ENCODE data around the gene SHC1. TPM values are rescaled to one million over a fixed set of nuclear protein-coding genes. Genes with fewer than 3 reads are reported as not detected.

Gene SHC1
- total RNA-seq, 2 experiments from 2014 or later, result 59.9 to 60.0 TPM

DNA sequence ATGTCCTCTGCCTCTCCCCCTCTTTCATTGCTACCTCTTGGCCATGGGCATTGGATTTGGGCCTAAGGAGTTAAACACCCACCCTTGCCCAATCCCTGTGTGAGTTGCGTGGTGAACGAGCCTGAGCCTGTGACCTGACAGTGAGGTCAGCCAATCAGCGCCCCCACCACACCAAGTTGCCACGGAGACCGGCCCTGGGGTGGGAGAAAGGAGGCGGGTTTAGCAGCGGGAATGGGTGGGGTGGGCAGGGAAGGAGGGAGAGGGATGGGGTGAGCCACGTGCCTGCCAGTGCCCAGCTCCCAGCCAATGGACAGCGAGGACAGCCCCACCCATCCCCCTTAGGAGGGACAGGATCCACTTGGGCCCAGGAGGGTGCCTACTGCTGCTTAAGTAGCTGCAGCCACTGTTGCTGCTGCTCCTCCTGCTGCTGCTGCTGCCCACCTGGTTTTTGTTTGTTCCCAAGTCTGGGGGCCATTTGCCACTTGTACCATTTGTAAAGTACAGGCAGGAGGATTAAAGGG lies 41.5 kb upstream of the SHC1 start:
- Histone ChIP-seq H3K27ac (ENCODE audit: low read depth in 1 of 2, low read length in 2 of 2) (peak overlapping the region; percentile 87 to 88), H3K9me3 (ENCODE audit: control insufficient read depth in 1 of 2, insufficient read depth in 1 of 2, low read length in 2 of 2) (no peaks in the 10 kb centered on the region), H3K36me3 (ENCODE audit: insufficient read depth, low read length) (peaks cover 48% of the 10 kb centered on the region), H3K4me1 (ENCODE audit: insufficient read depth, low read length) (peaks cover 99% of the 10 kb centered on the region), H3K4me3 (ENCODE audit: low read length) (peak overlapping the region; percentile 89), H3K27me3 (ENCODE audit: control insufficient read depth in 1 of 2, insufficient read depth in 2 of 2, low read length in 2 of 2) (no peaks in the 10 kb centered on the region)
- TF ChIP-seq, protein P1, sequence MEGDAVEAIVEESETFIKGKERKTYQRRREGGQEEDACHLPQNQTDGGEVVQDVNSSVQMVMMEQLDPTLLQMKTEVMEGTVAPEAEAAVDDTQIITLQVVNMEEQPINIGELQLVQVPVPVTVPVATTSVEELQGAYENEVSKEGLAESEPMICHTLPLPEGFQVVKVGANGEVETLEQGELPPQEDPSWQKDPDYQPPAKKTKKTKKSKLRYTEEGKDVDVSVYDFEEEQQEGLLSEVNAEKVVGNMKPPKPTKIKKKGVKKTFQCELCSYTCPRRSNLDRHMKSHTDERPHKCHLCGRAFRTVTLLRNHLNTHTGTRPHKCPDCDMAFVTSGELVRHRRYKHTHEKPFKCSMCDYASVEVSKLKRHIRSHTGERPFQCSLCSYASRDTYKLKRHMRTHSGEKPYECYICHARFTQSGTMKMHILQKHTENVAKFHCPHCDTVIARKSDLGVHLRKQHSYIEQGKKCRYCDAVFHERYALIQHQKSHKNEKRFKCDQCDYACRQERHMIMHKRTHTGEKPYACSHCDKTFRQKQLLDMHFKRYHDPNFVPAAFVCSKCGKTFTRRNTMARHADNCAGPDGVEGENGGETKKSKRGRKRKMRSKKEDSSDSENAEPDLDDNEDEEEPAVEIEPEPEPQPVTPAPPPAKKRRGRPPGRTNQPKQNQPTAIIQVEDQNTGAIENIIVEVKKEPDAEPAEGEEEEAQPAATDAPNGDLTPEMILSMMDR (IDR thresholded peaks at IDR 0.05), result no peak
- POLR2A ChIA-PET, result interaction anchor here (0.6 to 10.7 kb wide), 12 partner anchors 9 to 123 kb away, joined by 3 to 189 read pairs (median 4); partner anchors contain the start of genes CKS1B, FLAD1, PBXIP1 and ZBTB7B
- H3K4me3 Mint-ChIP-seq, result peak overlapping the region; percentile 91
- ATAC-seq (ENCODE audit: poor library complexity) (no peak), DNase-seq (peak in 4 of 14 experiments; percentile 42 to 58 (median 51))
- peaks cover 48% of the 10 kb centered on the region for H3K36me3 Mint-ChIP-seq (ENCODE audit: low read depth)
- H3K27ac Mint-ChIP-seq, result peak overlapping the region; percentile 92
- H3K4me1 Mint-ChIP-seq (ENCODE audit: low read depth), result peaks cover 80% of the 10 kb centered on the region
- CTCF ChIA-PET, result interaction anchor here (1.0 to 1.6 kb wide), 4 partner anchors 9 to 57 kb away, joined by 3 to 5 read pairs (median 3); no protein-coding TSS in a partner anchor
- no peaks in the 10 kb centered on the region for H3K9me3 Mint-ChIP-seq
- no peaks in the 10 kb centered on the region for H3K27me3 Mint-ChIP-seq
- intact Hi-C loops (cut with DNase I, micrococcal nuclease), result no loop called here

DNA sequence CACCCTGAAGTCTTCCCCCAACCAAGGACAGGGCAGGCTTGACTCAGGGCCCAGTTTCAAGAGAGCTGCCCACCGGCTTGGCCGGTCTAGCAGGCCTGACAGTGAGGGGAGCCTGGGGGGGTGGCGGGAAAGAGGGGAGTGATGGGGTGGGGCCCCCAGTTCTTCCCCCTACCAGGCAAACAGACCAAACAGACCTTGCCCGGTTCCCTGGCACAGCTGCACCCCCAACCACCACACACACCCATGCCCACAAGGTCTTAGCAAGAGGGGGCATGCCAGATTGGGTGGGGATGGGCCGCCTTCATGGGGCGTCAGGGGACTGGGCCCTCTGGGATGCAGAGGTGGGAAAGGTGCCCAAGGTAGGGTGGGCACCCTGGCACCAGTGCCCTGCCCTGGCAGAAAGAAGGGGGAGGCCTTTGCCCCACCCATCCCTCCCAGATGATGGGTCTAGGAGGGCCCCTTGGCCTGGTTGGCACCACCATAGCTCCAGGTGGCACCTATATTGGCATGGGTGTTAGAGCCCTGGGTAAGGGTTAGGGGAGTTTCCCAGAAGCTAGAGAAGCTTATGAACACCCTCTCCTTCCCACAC lies 41.0 kb upstream of the SHC1 start:
- peak overlapping the region; percentile 89 for H3K4me3 ChIP-seq (ENCODE audit: low read length)
- TF ChIP-seq, protein P1 (IDR thresholded peaks at IDR 0.05), result no peak
- no peaks in the 10 kb centered on the region for H3K27me3 ChIP-seq (ENCODE audit: control insufficient read depth in 1 of 2, insufficient read depth in 2 of 2, low read length in 2 of 2)
- POLR2A ChIA-PET, result interaction anchor here (1.1 to 10.7 kb wide), 7 partner anchors 12 to 124 kb away, joined by 3 to 189 read pairs (median 5); partner anchors contain the start of genes CKS1B, FLAD1, PBXIP1 and SHC1
- peaks cover 42% of the 10 kb centered on the region for H3K36me3 ChIP-seq (ENCODE audit: insufficient read depth, low read length)
- H3K9me3 Mint-ChIP-seq, result no peaks in the 10 kb centered on the region
- intact Hi-C loops (cut with DNase I, micrococcal nuclease), result no loop called here
- peak overlapping the region; percentile 87 to 88 for H3K27ac ChIP-seq (ENCODE audit: low read depth in 1 of 2, low read length in 2 of 2)
- CTCF ChIA-PET, result interaction anchor here (1.2 to 1.5 kb wide), 2 partner anchors 8 to 13 kb away, joined by 3 to 5 read pairs; no protein-coding TSS in a partner anchor
- peak overlapping the region; percentile 91 for H3K4me3 Mint-ChIP-seq
- DNase-seq, result no peak
- ATAC-seq (ENCODE audit: poor library complexity), result no peak
- H3K27me3 Mint-ChIP-seq, result no peaks in the 10 kb centered on the region
- peak overlapping the region; percentile 92 for H3K27ac Mint-ChIP-seq
- H3K4me1 ChIP-seq (ENCODE audit: insufficient read depth, low read length), result peaks cover 99% of the 10 kb centered on the region
- H3K4me1 Mint-ChIP-seq (ENCODE audit: low read depth), result peaks cover 81% of the 10 kb centered on the region
- peaks cover 47% of the 10 kb centered on the region for H3K36me3 Mint-ChIP-seq (ENCODE audit: low read depth)
- H3K9me3 ChIP-seq (ENCODE audit: control insufficient read depth in 1 of 2, insufficient read depth in 1 of 2, low read length in 2 of 2), result no peaks in the 10 kb centered on the region

DNA sequence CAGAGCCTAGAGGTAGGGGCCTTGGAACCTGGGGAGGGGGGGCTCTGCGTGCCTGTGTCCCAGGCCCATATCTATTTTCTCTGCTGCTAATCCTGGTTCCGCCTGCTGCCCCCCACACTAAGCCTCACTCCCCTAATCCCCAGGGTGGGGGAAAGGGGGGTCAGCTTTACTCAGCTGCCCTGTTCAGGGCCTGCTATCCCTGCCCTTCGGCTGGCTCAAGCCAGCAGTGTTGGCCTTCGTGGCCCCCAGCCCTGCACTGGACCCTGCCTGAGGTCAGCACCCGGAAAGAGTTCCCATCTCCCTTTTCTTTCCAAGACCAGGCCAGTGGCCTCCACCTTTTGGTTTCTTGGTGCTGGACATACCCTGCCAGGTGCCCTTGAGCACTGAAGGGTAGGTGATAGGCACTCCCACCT lies 40.5 kb upstream of the SHC1 start:
- Histone ChIP-seq H3K27me3 (ENCODE audit: control insufficient read depth in 1 of 2, insufficient read depth in 2 of 2, low read length in 2 of 2) (no peaks in the 10 kb centered on the region), H3K27ac (ENCODE audit: low read depth in 1 of 2, low read length in 2 of 2) (peak overlapping the region; percentile 87 to 88), H3K4me1 (ENCODE audit: insufficient read depth, low read length) (peaks cover 99% of the 10 kb centered on the region), H3K4me3 (ENCODE audit: low read length) (peak overlapping the region; percentile 89), H3K36me3 (ENCODE audit: insufficient read depth, low read length) (peaks cover 37% of the 10 kb centered on the region), H3K9me3 (ENCODE audit: control insufficient read depth in 1 of 2, insufficient read depth in 1 of 2, low read length in 2 of 2) (no peaks in the 10 kb centered on the region)
- CTCF ChIA-PET, result no interaction called here
- H3K4me1 Mint-ChIP-seq (ENCODE audit: low read depth), result peaks cover 81% of the 10 kb centered on the region
- ATAC-seq (ENCODE audit: poor library complexity) (no peak), DNase-seq (no peak)
- peak overlapping the region; percentile 91 for H3K4me3 Mint-ChIP-seq
- H3K9me3 Mint-ChIP-seq, result no peaks in the 10 kb centered on the region
- intact Hi-C loops (cut with DNase I, micrococcal nuclease), result no loop called here
- no peaks in the 10 kb centered on the region for H3K27me3 Mint-ChIP-seq
- H3K27ac Mint-ChIP-seq, result peak overlapping the region; percentile 92
- POLR2A ChIA-PET, result interaction anchor here (0.7 to 10.7 kb wide), 8 partner anchors 11 to 162 kb away, joined by 3 to 189 read pairs (median 4); partner anchors contain the start of genes FLAD1, KRTCAP2, PBXIP1 and PYGO2
- TF ChIP-seq, protein P1 (IDR thresholded peaks at IDR 0.05), result no peak
- H3K36me3 Mint-ChIP-seq (ENCODE audit: low read depth), result peaks cover 42% of the 10 kb centered on the region

Data from CD4-positive, alpha-beta T cell (primary cell).